ENCODE data around the gene CDR2.

The CDR2 gene

DNA sequence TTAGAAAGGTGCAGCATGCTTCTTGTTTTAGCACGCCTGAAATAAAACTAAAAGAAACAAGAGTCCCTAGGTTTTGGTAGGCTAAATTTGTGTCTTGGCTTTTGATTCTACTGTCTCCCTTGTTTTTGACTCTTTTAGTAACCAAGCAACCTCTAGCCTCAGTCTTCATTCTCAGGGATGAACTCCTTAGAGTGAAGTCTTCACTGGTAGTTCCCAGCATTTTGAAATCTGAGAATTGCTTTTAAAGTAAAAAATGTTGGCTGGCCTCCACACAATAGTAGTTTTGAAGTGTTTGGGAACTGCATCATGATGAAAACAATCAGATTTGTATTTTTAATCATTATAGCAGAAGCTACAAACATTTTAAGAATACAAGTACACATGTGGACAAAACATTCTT lies 6.1 kb upstream of the CDR2 start:
- no peak overlapping the region for H3K27ac ChIP-seq
- TF ChIP-seq, protein P1, sequence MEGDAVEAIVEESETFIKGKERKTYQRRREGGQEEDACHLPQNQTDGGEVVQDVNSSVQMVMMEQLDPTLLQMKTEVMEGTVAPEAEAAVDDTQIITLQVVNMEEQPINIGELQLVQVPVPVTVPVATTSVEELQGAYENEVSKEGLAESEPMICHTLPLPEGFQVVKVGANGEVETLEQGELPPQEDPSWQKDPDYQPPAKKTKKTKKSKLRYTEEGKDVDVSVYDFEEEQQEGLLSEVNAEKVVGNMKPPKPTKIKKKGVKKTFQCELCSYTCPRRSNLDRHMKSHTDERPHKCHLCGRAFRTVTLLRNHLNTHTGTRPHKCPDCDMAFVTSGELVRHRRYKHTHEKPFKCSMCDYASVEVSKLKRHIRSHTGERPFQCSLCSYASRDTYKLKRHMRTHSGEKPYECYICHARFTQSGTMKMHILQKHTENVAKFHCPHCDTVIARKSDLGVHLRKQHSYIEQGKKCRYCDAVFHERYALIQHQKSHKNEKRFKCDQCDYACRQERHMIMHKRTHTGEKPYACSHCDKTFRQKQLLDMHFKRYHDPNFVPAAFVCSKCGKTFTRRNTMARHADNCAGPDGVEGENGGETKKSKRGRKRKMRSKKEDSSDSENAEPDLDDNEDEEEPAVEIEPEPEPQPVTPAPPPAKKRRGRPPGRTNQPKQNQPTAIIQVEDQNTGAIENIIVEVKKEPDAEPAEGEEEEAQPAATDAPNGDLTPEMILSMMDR (IDR thresholded peaks at IDR 0.05), result no peak
- no peak for TF ChIP-seq ZFX (IDR thresholded peaks at IDR 0.05; ENCODE audit: borderline replicate concordance)

DNA sequence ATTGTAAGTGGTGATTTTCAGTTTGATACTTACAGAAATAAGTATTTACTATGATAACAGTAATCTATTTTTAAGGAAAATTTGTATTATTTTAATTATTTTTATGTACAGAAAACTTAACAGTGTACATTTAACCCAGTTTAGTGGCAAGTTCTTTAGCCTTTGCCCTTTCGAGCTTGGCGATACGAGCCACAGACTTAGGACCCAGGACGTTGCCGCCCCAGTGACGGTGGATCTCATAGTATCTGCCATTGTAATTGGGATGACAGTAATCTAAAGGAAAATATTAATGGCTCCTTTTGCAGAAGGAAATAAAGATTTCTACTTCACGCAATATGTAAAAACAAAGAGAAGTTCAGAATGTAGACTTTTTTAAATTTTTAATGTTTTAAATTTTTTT lies 5.2 kb upstream of the CDR2 start:
- TF ChIP-seq, protein P1 (IDR thresholded peaks at IDR 0.05), result no peak
- no peak for TF ChIP-seq ZFX (IDR thresholded peaks at IDR 0.05; ENCODE audit: borderline replicate concordance)
- H3K27ac ChIP-seq, result no peak overlapping the region

DNA sequence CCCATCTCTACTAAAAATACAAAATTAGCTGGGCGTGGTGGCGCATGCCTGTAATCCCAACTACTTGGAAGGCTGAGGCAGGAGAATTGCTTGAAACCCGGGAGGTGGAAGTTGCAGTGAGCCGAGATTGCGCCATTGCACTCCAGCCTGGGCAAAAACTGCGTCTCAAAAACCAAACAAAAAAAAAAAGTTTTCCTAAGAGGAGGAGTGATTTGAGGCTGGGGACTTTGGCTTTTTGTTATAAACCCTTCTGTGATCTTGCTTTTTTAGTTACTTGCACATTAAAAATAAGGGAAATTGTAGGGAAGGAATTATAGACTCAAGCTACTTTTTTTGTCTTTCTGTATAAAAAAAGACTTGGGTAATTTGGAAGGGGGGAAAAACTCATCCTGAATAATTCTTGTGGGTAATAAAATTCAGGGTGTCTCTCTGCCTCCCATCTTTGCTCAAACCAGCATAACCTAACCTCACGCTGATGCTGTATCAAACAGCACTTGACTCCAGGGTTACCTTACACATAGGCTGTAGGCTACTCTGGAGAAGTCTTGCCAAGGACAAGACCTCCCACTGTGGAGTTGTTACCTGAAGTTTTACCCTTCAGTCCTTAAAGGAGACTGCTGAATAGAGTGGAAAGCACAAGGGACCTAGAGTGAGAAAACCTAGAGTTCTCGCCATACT lies 1.7 kb upstream of the CDR2 start:
- TF ChIP-seq, protein P1 (IDR thresholded peaks at IDR 0.05), result no peak
- TF ChIP-seq ZFX (IDR thresholded peaks at IDR 0.05; ENCODE audit: borderline replicate concordance), result no peak
- H3K27ac ChIP-seq, result no peak overlapping the region

DNA sequence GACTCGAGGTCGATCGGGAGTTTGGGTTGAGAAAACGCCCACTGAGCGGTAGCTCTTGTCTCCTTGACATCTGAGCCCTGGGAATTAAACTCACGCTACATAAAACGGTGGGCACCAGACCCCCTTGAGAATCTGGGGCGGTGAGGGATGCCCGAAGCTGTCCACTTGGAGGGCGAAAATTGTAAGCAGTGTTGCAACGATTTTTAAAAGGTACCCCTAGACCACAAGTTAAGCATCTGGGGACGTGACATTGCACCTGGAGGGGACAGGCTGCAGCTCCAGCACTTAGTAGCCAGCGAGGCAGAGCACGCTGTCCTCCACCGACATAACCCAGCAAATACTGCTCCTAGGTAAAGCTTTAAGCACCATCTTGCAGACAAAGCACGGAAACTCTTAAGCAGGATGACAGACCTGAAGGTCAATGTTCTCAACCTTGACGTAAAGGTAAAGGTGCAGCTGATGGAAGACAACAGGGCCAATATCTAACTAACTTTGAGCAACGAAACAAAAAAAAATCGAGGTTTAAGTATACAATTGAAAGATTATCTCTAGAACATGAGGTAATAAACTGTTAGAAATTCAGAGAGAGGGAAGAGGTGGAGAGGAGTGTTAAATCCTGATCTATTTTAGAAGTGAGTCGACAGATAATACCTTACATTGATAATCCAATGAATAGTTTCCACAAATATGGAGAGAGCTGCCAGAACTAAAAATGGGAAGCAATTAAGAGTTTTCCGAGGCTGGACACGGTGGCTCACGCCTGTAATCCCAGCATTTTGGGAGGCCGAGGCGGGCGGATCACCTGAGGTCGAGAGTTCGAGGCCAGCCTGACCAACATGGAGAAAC lies 921 bp upstream of the CDR2 start:
- H3K27ac ChIP-seq, result 0 out of 2 replicates have a peak overlapping the region, but pooled peaks have one; percentile 76
- TF ChIP-seq ZFX (IDR thresholded peaks at IDR 0.05; ENCODE audit: borderline replicate concordance), result no peak
- TF ChIP-seq, protein P1 (IDR thresholded peaks at IDR 0.05), result no peak

DNA sequence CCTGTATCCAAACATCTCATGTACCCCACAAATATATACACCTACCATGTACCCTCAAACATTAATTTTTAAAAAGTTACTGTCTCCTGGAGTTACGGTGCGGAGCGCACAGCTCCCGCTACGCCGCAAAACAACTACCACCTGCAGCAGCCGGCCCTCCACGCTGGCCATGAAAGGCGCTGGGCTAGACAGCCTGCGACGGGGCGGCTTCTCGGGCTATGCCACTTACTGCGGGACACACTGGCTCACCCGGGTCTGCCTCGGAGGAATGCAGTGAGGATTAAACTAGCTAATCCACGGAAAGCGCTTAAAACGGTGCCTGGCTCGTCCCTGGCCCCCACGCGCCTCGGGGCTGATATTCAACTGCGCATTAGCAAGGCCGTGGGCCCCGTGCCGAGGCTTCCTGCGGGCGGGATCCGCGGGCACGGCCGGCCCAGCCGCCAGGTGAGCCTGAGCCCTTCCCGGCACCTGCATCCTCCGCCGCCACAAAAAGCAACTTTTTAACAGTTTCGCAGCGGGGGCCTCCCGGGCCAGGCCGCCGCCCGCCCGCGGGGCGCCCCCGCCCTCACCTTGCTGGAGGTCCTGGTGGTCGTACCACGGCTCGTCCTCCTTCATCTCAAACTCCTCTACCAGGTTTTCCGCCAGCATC lies 633 bp downstream of the CDR2 start:
- TF ChIP-seq, protein P1 (IDR thresholded peaks at IDR 0.05), result no peak
- TF ChIP-seq ZFX (IDR thresholded peaks at IDR 0.05; ENCODE audit: borderline replicate concordance), result no peak
- H3K27ac ChIP-seq, result peak overlapping the region; percentile 76

DNA sequence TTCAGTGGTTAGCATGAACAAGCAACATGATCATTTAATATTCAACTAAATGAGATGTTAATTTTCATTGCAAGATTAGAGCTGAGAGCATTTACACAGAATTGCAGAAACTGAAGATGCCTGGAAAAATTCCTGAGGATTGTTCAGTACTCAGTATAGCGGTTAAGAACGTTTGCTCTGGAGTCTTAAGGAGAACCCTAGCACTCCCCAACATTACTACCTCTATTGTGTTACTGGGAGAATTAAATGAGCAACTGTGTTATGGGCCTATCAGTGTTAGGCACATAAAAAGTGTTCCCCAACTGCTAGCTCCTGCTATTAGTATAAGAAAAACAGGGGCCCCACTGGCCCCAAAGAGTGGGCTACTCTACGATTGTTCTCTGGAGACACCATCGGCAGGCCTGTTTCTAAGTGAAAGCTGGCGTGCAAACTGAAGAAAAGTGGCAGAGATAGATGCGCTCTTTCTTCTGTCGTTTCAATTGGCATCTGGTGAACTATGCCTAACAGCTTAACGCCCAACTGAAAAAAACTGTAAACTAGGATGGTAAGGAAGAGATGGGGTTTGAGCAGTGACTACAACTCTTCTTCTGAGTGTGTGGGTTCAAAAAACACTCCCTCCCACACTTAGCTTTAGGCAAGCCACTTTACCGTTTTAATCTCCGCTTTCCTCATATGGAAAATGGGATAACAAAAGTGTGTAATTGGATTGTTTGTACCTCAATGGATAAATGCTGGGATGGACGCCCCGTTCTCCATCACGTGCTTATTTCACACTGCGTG lies 1.3 kb downstream of the CDR2 start:
- H3K27ac ChIP-seq, result peak overlapping the region; percentile 76
- TF ChIP-seq, protein P1 (IDR thresholded peaks at IDR 0.05), result no peak
- no peak for TF ChIP-seq ZFX (IDR thresholded peaks at IDR 0.05; ENCODE audit: borderline replicate concordance)
